ENCODE results near the gene ZNF768.

GRCh38 chr16:30569746-30570635 is 43.6 kb upstream of the ZNF768 start:
- no peak for TF ChIP-seq EZH2 (IDR thresholded peaks at IDR 0.05; ENCODE audit: borderline replicate concordance)
- TF ChIP-seq, protein P1, sequence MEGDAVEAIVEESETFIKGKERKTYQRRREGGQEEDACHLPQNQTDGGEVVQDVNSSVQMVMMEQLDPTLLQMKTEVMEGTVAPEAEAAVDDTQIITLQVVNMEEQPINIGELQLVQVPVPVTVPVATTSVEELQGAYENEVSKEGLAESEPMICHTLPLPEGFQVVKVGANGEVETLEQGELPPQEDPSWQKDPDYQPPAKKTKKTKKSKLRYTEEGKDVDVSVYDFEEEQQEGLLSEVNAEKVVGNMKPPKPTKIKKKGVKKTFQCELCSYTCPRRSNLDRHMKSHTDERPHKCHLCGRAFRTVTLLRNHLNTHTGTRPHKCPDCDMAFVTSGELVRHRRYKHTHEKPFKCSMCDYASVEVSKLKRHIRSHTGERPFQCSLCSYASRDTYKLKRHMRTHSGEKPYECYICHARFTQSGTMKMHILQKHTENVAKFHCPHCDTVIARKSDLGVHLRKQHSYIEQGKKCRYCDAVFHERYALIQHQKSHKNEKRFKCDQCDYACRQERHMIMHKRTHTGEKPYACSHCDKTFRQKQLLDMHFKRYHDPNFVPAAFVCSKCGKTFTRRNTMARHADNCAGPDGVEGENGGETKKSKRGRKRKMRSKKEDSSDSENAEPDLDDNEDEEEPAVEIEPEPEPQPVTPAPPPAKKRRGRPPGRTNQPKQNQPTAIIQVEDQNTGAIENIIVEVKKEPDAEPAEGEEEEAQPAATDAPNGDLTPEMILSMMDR (IDR thresholded peaks at IDR 0.05; ENCODE audit: poor library complexity), result no peak
- TF ChIP-seq EZH2phosphoT487 (IDR thresholded peaks at IDR 0.05; ENCODE audit: low read depth, severe bottlenecking, unreplicated experiment), result no peak

Data from hepatocyte (in vitro differentiated cells).